Psoas muscle (tissue), 8 donors: ENCODE measurements around the gene PTPN7. TPM values are rescaled to one million over a fixed set of nuclear protein-coding genes. Genes with fewer than 3 reads are reported as not detected.

Experiments used
- ATAC-seq, 4 donors: fragments of 200-7000 bp; cut with Tn5 transposase; one replicate each; pipeline ENCODE4 v1.9.1; 2020; ENCODE audit warnings: moderate library complexity in 3 of 4, mild to moderate bottlenecking in 2 of 4
- DNase-seq, 2 donors: peaks; one replicate each; pipeline ENCODE4 v3.0.0-alpha.2; 2020
- H3K27ac ChIP-seq: fragments of 200-600 bp; one replicate; pipeline ENCODE4 v1.8.0; 2022
- H3K27me3 ChIP-seq, 3 donors: fragments of 200-600 bp in 1 of 3; one replicate each; pipeline versions ENCODE4 v1.6.1 to v1.8.0; 2013 to 2022; ENCODE audit warnings: low read length in 2 of 3, mild to moderate bottlenecking in 2 of 3, moderate library complexity in 1 of 3; ENCODE audit not compliant: insufficient read depth in 3 of 3
- H3K36me3 ChIP-seq, 2 donors: fragments of 200-600 bp in 1 of 2; one replicate each; pipeline versions ENCODE4 v1.6.1 to v1.8.0; 2013 to 2022; ENCODE audit warnings: low read depth in 1 of 2, mild to moderate bottlenecking in 1 of 2, moderate library complexity in 1 of 2; ENCODE audit not compliant: insufficient read depth in 1 of 2
- H3K4me1 ChIP-seq: fragments of 200-600 bp; one replicate; pipeline ENCODE4 v1.8.0; 2022
- H3K4me3 ChIP-seq: fragments of 200-600 bp; one replicate; pipeline ENCODE4 v1.8.0; 2022; ENCODE audit warnings: mild to moderate bottlenecking
- H3K9me3 ChIP-seq: fragments of 200-600 bp; one replicate; pipeline ENCODE4 v1.8.0; 2022
- CTCF ChIP-seq: fragments of 200-600 bp; IDR thresholded peaks from one replicate; pipeline ENCODE4 v1.8.0; 2022; ENCODE audit warnings: antibody characterized with exemption
- WGBS, 3 donors: extraction: QIAGEN DNeasy Blood & Tissue Kit; methylation state at CpG; one replicate each; pipeline versions ENCODE4 v1.1.6 to v1.1.7; 2013; 5-methylcytosine and 5-hydroxymethylcytosine counted together
- intact Hi-C, 2 donors: fragments of 100-400 bp; cut with DNase I; formaldehyde crosslinking; loops; one replicate each; pipeline versions ENCODE4 v1.11.0 to v1.14.2; 2022
- polyA plus RNA-seq, 3 donors: library from polyadenylated mRNA; stranded (reverse); fragments of 200-250 nt; gene quantifications; one replicate each; pipeline ENCODE4 v1.2.3, GENCODE V29; 2013
- total RNA-seq, 4 donors: library from RNA; stranded (reverse); fragmentation: NEBNext Ultra II Directional in 2 of 4; extraction: Animal tissue kit (Norgen Biotek cat#: 25700) in 2 of 4; gene quantifications; one replicate each; pipeline versions ENCODE4 v1.2.1 to v1.2.4, GENCODE V29; 2021 to 2023
- donor health status: healthy with polysubstance abuse.
- donor health status: DM: no; HTN: no; CAD: no; lungs with moderate emphysema.
- donor health status: Bipolar disorder and iron deficiency.
- donor health status: healthy.
- donor health status: DM: yes; HTN: yes; CAD: no.
- donor health status: DM: no; HTN: no; CAD: no.
- donor health status: DM: no; HTN: no; CAD: no.
- donor health status: DM: yes; HTN: yes; CAD: no.

Gene PTPN7
- total and polyA plus RNA-seq, 7 donors = 0.10 to 1.0 (median 0.32) TPM

- WGBS, 3 donors = 23 to 30% (median 29%) methylated on average over 11 of the region's 11 CpGs
- no peaks in the 10 kb centered on the region for H3K4me1 ChIP-seq
- TF ChIP-seq CTCF = peak; percentile 45
- H3K4me3 ChIP-seq = no peak overlapping the region
- DNase-seq (no peak), ATAC-seq (peak; percentile 71 to 91 (median 84))
- intact Hi-C loops = no loop called here
- no peak overlapping the region for H3K27ac ChIP-seq
- H3K36me3 ChIP-seq = no peaks in the 10 kb centered on the region
- H3K27me3 ChIP-seq = no peaks in the 10 kb centered on the region
- H3K9me3 ChIP-seq = no peaks in the 10 kb centered on the region
Measured at GRCh38 chr1:202154766-202155477, 5.5 kb downstream of the PTPN7 start.

- H3K4me1 ChIP-seq = no peaks in the 10 kb centered on the region
- no peaks in the 10 kb centered on the region for H3K36me3 ChIP-seq
- intact Hi-C loops = no loop called here
- WGBS, 3 donors = 83 to 91% (median 87%) methylated on average over 10 of the region's 10 CpGs
- DNase-seq = no peak
- H3K4me3 ChIP-seq = no peak overlapping the region
- H3K27me3 ChIP-seq = no peaks in the 10 kb centered on the region
- no peaks in the 10 kb centered on the region for H3K9me3 ChIP-seq
- no peak for ATAC-seq
- no peak for TF ChIP-seq CTCF
- no peak overlapping the region for H3K27ac ChIP-seq
Measured at GRCh38 chr1:202154148-202154765, 6.1 kb downstream of the PTPN7 start.

GRCh38 chr1:202153284-202153683, 7.1 kb downstream of the PTPN7 start:
- no peaks in the 10 kb centered on the region for H3K4me1 ChIP-seq
- no peaks in the 10 kb centered on the region for H3K9me3 ChIP-seq
- H3K36me3 ChIP-seq = no peaks in the 10 kb centered on the region
- intact Hi-C loops = no loop called here
- no peaks in the 10 kb centered on the region for H3K27me3 ChIP-seq
- H3K4me3 ChIP-seq = no peak overlapping the region
- ATAC-seq = no peak
- no peak for DNase-seq
- 65 to 82% (median 81%) methylated on average over 4 of the region's 4 CpGs for WGBS, 3 donors
- no peak for TF ChIP-seq CTCF
- H3K27ac ChIP-seq = no peak overlapping the region

GRCh38 chr1:202152399-202152798, 8.0 kb downstream of the PTPN7 start:
- Histone ChIP-seq H3K27me3 (no peaks in the 10 kb centered on the region), H3K27ac (no peak overlapping the region), H3K4me3 (no peak overlapping the region), H3K4me1 (no peaks in the 10 kb centered on the region), H3K36me3 (no peaks in the 10 kb centered on the region), H3K9me3 (no peaks in the 10 kb centered on the region)
- intact Hi-C loops = no loop called here
- no peak for TF ChIP-seq CTCF
- DNase-seq = no peak
- 89 to 90% (median 89%) methylated on average over 10 of the region's 10 CpGs for WGBS, 3 donors
- no peak for ATAC-seq
